Epidermal melanocyte (primary cell): ENCODE results near the gene ANXA6.
"Not testable (repeated sequence)": the region's sequence is repeated elsewhere in the genome, so short reads cannot be mapped to it uniquely, and the experiment has no call there.

Experiments used
- DNase-seq: peaks from one replicate; pipeline ENCODE4 v3.0.0; 2011; ENCODE audit warnings: low spot score; ENCODE audit not compliant: insufficient read length

The ANXA6 gene

GRCh38 chr5:151181818-151182523 lies 24.4 kb upstream of the ANXA6 start:
- DNase-seq = no peak

- DNase-seq = no peak
These were observed 22.7 kb upstream of the ANXA6 start for GRCh38 chr5:151180291-151180690.

- DNase-seq = no peak
These were observed 21.9 kb upstream of the ANXA6 start for GRCh38 chr5:151179489-151179840.

GRCh38 chr5:151178777-151179488 lies 21.4 kb upstream of the ANXA6 start:
- DNase-seq = no peak

GRCh38 chr5:151178372-151178771 lies 20.8 kb upstream of the ANXA6 start:
- no peak for DNase-seq

- not testable (repeated sequence) for DNase-seq
These were observed 18.7 kb upstream of the ANXA6 start for GRCh38 chr5:151176268-151176667.

GRCh38 chr5:151174612-151175101 lies 17.1 kb upstream of the ANXA6 start:
- DNase-seq = no peak

- DNase-seq = no peak
These were observed 16.4 kb upstream of the ANXA6 start for GRCh38 chr5:151173711-151174611.

GRCh38 chr5:151171529-151171928 lies 13.9 kb upstream of the ANXA6 start:
- DNase-seq = no peak

GRCh38 chr5:151168602-151169344 lies 11.2 kb upstream of the ANXA6 start:
- DNase-seq = no peak

- no peak for DNase-seq
These were observed 9.4 kb upstream of the ANXA6 start for GRCh38 chr5:151167022-151167421.

GRCh38 chr5:151164687-151165392 lies 7.3 kb upstream of the ANXA6 start:
- peak; percentile 79 for DNase-seq

- no peak for DNase-seq
These were observed 5.2 kb upstream of the ANXA6 start for GRCh38 chr5:151162776-151163175.

GRCh38 chr5:151159649-151160373 lies 2.2 kb upstream of the ANXA6 start:
- DNase-seq = no peak

- DNase-seq = no peak
These were observed 695 bp upstream of the ANXA6 start for GRCh38 chr5:151158287-151158661.

- no peak for DNase-seq
These were observed 815 bp downstream of the ANXA6 start for GRCh38 chr5:151156507-151157420.

GRCh38 chr5:151155775-151156506 lies 1.6 kb downstream of the ANXA6 start:
- DNase-seq = no peak
